Measurements from ENCODE around the gene PNPLA1. TPM values are rescaled to one million over a fixed set of nuclear protein-coding genes. Genes with fewer than 3 reads are reported as not detected.

PNPLA1 gene
- total RNA-seq, 1 donor from 2014 or later: 0.35 TPM

- intact Hi-C loops (cut with DNase I): no loop called here
- peak; percentile 41 for ATAC-seq
- Histone ChIP-seq H3K27me3 (peaks cover 7% of the 10 kb centered on the region), H3K4me1 (no peaks in the 10 kb centered on the region), H3K27ac (no peak overlapping the region), H3K36me3 (no peaks in the 10 kb centered on the region), H3K4me3 (no peak overlapping the region), H3K9me3 (no peaks in the 10 kb centered on the region)
- TF ChIP-seq CTCF (IDR thresholded peaks at IDR 0.05): no peak
- DNase-seq: no peak
These were observed 10.6 kb downstream of the PNPLA1 start for GRCh38 chr6:36280467-36280866.

GRCh38 chr6:36280983-36281382 lies 11.1 kb downstream of the PNPLA1 start:
- no peak for DNase-seq
- no peak for TF ChIP-seq CTCF (IDR thresholded peaks at IDR 0.05)
- Histone ChIP-seq H3K4me3 (no peak overlapping the region), H3K27me3 (peaks cover 12% of the 10 kb centered on the region), H3K9me3 (no peaks in the 10 kb centered on the region), H3K27ac (no peak overlapping the region), H3K4me1 (no peaks in the 10 kb centered on the region), H3K36me3 (no peaks in the 10 kb centered on the region)
- intact Hi-C loops (cut with DNase I): no loop called here
- ATAC-seq: no peak

GRCh38 chr6:36283608-36284007 lies 13.7 kb downstream of the PNPLA1 start:
- Histone ChIP-seq H3K36me3 (no peaks in the 10 kb centered on the region), H3K27ac (no peak overlapping the region), H3K4me1 (no peaks in the 10 kb centered on the region), H3K27me3 (peaks cover 15% of the 10 kb centered on the region), H3K4me3 (no peak overlapping the region), H3K9me3 (no peaks in the 10 kb centered on the region)
- no peak for TF ChIP-seq CTCF (IDR thresholded peaks at IDR 0.05)
- DNase-seq: no peak
- ATAC-seq: no peak
- intact Hi-C loops (cut with DNase I): no loop called here

DNA sequence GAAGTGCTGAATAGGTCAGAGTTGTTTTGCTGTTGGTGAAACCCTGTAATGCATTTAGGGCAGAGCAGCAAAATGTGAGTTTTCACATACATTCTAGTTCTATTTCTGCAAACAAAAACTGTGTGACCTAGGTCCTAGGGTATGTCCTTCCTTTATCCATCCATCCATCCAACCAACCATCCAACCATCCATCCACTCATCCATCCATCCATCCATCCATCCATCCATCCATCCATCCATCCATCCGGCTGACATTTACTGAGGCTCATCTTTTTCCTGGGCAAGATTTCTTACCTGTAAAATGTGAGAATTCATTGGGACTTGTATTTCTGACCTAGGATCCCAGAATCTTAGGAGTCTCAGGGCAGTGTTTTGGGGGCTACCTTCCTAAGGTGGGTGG lies 14.5 kb downstream of the PNPLA1 start:
- TF ChIP-seq CTCF (IDR thresholded peaks at IDR 0.05): no peak
- no peaks in the 10 kb centered on the region for H3K36me3 ChIP-seq

GRCh38 chr6:36285187-36285671 lies 15.4 kb downstream of the PNPLA1 start:
- Histone ChIP-seq H3K27ac (no peak overlapping the region), H3K36me3 (no peaks in the 10 kb centered on the region), H3K4me3 (no peak overlapping the region), H3K27me3 (peaks cover 15% of the 10 kb centered on the region), H3K4me1 (no peaks in the 10 kb centered on the region), H3K9me3 (no peaks in the 10 kb centered on the region)
- DNase-seq: no peak
- ATAC-seq: no peak
- no peak for TF ChIP-seq CTCF (IDR thresholded peaks at IDR 0.05)
- intact Hi-C loops (cut with DNase I): no loop called here

More for the DNA sequence above, 14.5 kb downstream of the PNPLA1 start:
- H3K4me1 ChIP-seq: no peaks in the 10 kb centered on the region
- no peak overlapping the region for H3K27ac ChIP-seq
- H3K4me3 ChIP-seq: no peak overlapping the region
- no peak for ATAC-seq
- H3K27me3 ChIP-seq: peaks cover 15% of the 10 kb centered on the region
- intact Hi-C loops (cut with DNase I): no loop called here
- DNase-seq: no peak
- H3K9me3 ChIP-seq: no peaks in the 10 kb centered on the region

DNA sequence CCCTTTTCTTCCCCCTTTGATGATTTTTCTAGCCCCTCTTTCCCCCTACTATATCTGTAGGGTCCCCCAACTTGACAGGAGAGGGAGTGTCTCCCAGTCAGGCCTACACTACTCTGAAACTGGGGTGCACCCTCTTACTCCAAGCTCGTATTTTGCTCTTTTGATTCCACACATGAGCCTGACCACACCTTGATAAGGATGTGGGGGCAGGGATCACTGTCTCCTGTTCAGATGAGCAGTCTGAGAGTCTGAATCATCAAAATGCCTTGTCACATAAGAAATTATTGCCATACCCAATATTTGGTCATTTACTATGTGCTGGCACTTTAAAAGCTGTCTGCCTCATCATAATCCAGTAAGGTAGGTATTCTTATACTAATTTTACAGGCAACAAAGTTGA lies 15.9 kb downstream of the PNPLA1 start:
- Histone ChIP-seq H3K27me3 (peaks cover 15% of the 10 kb centered on the region), H3K4me1 (no peaks in the 10 kb centered on the region), H3K27ac (no peak overlapping the region), H3K4me3 (no peak overlapping the region), H3K9me3 (no peaks in the 10 kb centered on the region), H3K36me3 (no peaks in the 10 kb centered on the region)
- ATAC-seq: no peak
- DNase-seq: no peak
- intact Hi-C loops (cut with DNase I): no loop called here
- TF ChIP-seq CTCF (IDR thresholded peaks at IDR 0.05): no peak
